Measurements from ENCODE around the gene PLXNB2. TPM values are rescaled to one million over a fixed set of nuclear protein-coding genes. Genes with fewer than 3 reads are reported as not detected.
"Not testable (repeated sequence)": the region's sequence is repeated elsewhere in the genome, so short reads cannot be mapped to it uniquely, and the experiment has no call there.

The PLXNB2 gene
- total RNA-seq, 2 experiments from 2014 or later: 48.4 to 49.9 TPM

GRCh38 chr22:50338860-50339462, 31.5 kb upstream of the PLXNB2 start:
- DNase-seq: no peak
- Mint-ChIP-seq H3K27me3 (ENCODE audit: low read depth) (no peaks in the 10 kb centered on the region), H3K36me3 (ENCODE audit: low read depth) (no peaks in the 10 kb centered on the region), H3K9me3 (ENCODE audit: insufficient read depth) (no peaks in the 10 kb centered on the region), H3K27ac (no peak overlapping the region), H3K4me3 (no peak overlapping the region), H3K4me1 (ENCODE audit: low read depth) (peaks cover 16% of the 10 kb centered on the region)
- ATAC-seq: no peak
- ChIA-PET CTCF (no interaction called here), POLR2A (no interaction called here)

DNA sequence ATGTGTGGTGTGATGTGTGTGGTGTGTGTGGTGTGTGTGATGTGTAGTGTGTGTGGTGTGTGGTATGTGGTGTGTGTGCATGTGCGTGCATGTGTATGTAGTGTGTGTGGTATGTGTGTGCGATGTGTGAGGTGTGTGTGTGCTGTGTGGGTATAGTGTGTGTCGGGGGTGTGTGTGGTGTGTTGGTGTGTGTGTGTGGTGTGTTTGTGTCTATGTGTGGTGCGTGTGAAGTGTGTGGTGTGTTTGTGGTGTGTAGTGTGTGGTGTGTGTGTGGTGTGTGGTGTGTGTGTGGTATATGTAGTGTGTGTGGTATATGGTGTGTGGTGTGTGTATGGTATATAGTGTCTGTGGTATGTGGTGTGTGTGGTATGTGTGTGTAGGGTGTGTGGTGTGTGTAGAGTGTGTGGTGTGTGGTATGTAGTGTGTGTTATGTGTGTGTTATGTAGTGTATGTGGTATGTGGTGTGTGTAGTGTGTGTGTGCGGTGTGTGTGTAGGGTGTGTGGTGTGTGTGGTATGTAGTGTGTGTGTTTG, 30.7 kb upstream of the PLXNB2 start:
- POLR2A ChIA-PET: no interaction called here
- Mint-ChIP-seq H3K4me1 (ENCODE audit: low read depth) (peaks cover 16% of the 10 kb centered on the region), H3K9me3 (ENCODE audit: insufficient read depth) (no peaks in the 10 kb centered on the region), H3K27me3 (ENCODE audit: low read depth) (no peaks in the 10 kb centered on the region), H3K4me3 (no peak overlapping the region), H3K27ac (no peak overlapping the region), H3K36me3 (ENCODE audit: low read depth) (no peaks in the 10 kb centered on the region)
- ATAC-seq (no peak), DNase-seq (no peak)
- CTCF ChIA-PET: no interaction called here

DNA sequence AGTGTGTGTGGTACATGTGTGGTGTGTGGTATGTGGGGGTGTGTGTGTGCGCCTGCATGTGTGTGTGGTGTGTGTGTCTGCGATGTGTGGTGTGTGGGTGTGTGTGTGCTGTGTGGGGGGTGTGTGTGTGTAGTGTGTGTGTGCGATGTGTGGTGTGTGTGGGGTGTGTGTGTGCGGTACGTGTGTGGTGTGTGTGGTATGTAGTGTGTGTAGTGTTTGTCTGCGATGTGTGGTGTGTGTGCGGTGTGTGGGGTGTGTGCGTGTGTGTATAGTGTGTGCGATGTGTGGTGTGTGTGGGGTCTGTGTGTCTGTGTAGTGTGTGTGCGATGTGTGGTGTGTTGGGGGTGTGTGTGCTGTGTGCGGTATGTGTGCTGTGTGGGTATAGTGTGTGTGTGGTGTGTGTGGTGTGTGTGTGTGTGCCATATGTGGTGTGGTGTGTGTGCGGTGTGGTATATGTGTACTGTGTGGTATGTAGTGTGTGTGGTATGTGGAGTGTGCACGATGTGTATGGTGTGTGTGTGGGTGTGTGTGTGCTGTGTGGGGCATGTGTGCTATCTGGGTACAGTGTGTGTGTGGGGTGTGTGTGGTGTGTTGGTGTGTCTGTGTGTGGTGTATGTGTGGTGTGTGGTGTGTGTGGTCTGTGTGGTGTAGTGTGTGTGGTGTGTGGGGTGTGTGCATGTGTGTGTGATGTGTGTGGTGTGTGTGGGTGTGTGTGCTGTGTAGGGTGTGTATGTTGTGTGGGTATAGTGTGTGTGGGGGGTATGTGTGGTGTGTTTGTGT, 30.0 kb upstream of the PLXNB2 start:
- Mint-ChIP-seq H3K36me3 (ENCODE audit: low read depth) (no peaks in the 10 kb centered on the region), H3K4me1 (ENCODE audit: low read depth) (peaks cover 14% of the 10 kb centered on the region), H3K27ac (no peak overlapping the region), H3K4me3 (no peak overlapping the region), H3K27me3 (ENCODE audit: low read depth) (no peaks in the 10 kb centered on the region), H3K9me3 (ENCODE audit: insufficient read depth) (no peaks in the 10 kb centered on the region)
- POLR2A ChIA-PET: no interaction called here
- no peak for ATAC-seq
- no peak for DNase-seq
- CTCF ChIA-PET: no interaction called here

- H3K36me3 Mint-ChIP-seq (ENCODE audit: low read depth); H3K4me1 Mint-ChIP-seq (ENCODE audit: low read depth); H3K27me3 Mint-ChIP-seq (ENCODE audit: low read depth); POLR2A ChIA-PET; H3K9me3 Mint-ChIP-seq (ENCODE audit: insufficient read depth); DNase-seq; H3K27ac Mint-ChIP-seq; CTCF ChIA-PET; ATAC-seq; H3K4me3 Mint-ChIP-seq: not testable (repeated sequence)
These were observed 27.0 kb upstream of the PLXNB2 start for GRCh38 chr22:50334433-50334832.

- Mint-ChIP-seq H3K9me3 (ENCODE audit: insufficient read depth) (no peaks in the 10 kb centered on the region), H3K4me3 (no peak overlapping the region), H3K4me1 (ENCODE audit: low read depth) (peaks cover 15% of the 10 kb centered on the region), H3K36me3 (ENCODE audit: low read depth) (no peaks in the 10 kb centered on the region), H3K27me3 (ENCODE audit: low read depth) (peaks cover 23% of the 10 kb centered on the region), H3K27ac (no peak overlapping the region)
- DNase-seq (no peak), ATAC-seq (no peak)
- ChIA-PET POLR2A (no interaction called here), CTCF (interaction anchor here (0.8 to 4.4 kb wide), 10 partner anchors 12 to 290 kb away, joined by 3 to 35 read pairs (median 4); partner anchors contain the start of gene HDAC10)
These were observed 21.8 kb upstream of the PLXNB2 start for GRCh38 chr22:50329236-50329635.

DNA sequence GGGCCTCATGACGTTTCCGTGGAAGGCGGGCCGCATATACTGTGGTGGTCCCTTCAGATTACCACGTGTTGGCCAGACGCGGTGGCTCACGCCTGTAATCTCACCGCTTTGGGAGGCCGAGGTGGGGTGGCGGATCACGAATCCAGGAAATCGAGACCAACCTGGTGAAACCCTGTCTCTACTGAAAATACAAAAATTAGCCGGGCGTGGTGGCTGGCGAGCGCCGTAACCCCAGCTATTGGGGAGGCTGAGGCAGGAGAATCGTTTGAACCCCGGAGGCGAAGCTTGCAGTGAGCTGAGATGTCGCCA, 20.2 kb upstream of the PLXNB2 start:
- ATAC-seq (no peak), DNase-seq (no peak)
- Mint-ChIP-seq H3K27ac (peak overlapping the region; percentile 87), H3K27me3 (ENCODE audit: low read depth) (peaks cover 26% of the 10 kb centered on the region), H3K4me1 (ENCODE audit: low read depth) (peaks cover 15% of the 10 kb centered on the region), H3K9me3 (ENCODE audit: insufficient read depth) (no peaks in the 10 kb centered on the region), H3K36me3 (ENCODE audit: low read depth) (no peaks in the 10 kb centered on the region), H3K4me3 (peak overlapping the region; percentile 77)
- ChIA-PET POLR2A (interaction anchor here (0.6 to 1.6 kb wide), 3 partner anchors 8 to 34 kb away, joined by 3 to 5 read pairs (median 4); no protein-coding TSS in a partner anchor), CTCF (interaction anchor here (0.6 to 4.4 kb wide), 16 partner anchors 10 to 293 kb away, joined by 3 to 35 read pairs (median 4); partner anchors contain the start of genes HDAC10 and TUBGCP6)

- ChIA-PET POLR2A (interaction anchor here (0.6 to 1.6 kb wide), 3 partner anchors 7 to 33 kb away, joined by 3 to 5 read pairs (median 4); no protein-coding TSS in a partner anchor), CTCF (interaction anchor here (0.6 to 4.4 kb wide), 14 partner anchors 10 to 293 kb away, joined by 3 to 35 read pairs (median 5); partner anchors contain the start of gene HDAC10)
- peak; percentile 97 for ATAC-seq
- Mint-ChIP-seq H3K4me1 (ENCODE audit: low read depth) (peaks cover 15% of the 10 kb centered on the region), H3K27ac (peak within 1 kb of the TSS; percentile 87), H3K27me3 (ENCODE audit: low read depth) (peaks cover 26% of the 10 kb centered on the region), H3K9me3 (ENCODE audit: insufficient read depth) (no peaks in the 10 kb centered on the region), H3K36me3 (ENCODE audit: low read depth) (no peaks in the 10 kb centered on the region), H3K4me3 (peak within 1 kb of the TSS; percentile 78)
- peak; percentile 73 for DNase-seq
These were observed 19.7 kb upstream of the PLXNB2 start, which contains the start of gene DENND6B for GRCh38 chr22:50326956-50327710. Gene DENND6B, minus strand, starts transcription at chr22:50327012. Its CDS starts 24 bp downstream, at chr22:50326988.

- H3K27ac Mint-ChIP-seq: no peak overlapping the region
- ChIA-PET POLR2A (interaction anchor here (1.8 kb wide), 1 partner anchor 12 kb away, joined by 4 read pairs; no protein-coding TSS in a partner anchor), CTCF (interaction anchor here (0.6 to 4.4 kb wide), 9 partner anchors 12 to 294 kb away, joined by 3 to 35 read pairs (median 7); partner anchors contain the start of gene HDAC10)
- H3K9me3 Mint-ChIP-seq (ENCODE audit: insufficient read depth): no peaks in the 10 kb centered on the region
- no peaks in the 10 kb centered on the region for H3K36me3 Mint-ChIP-seq (ENCODE audit: low read depth)
- peaks cover 26% of the 10 kb centered on the region for H3K27me3 Mint-ChIP-seq (ENCODE audit: low read depth)
- H3K4me3 Mint-ChIP-seq: peak overlapping the region; percentile 78
- peaks cover 15% of the 10 kb centered on the region for H3K4me1 Mint-ChIP-seq (ENCODE audit: low read depth)
- no peak for DNase-seq
- no peak for ATAC-seq
These were observed 18.9 kb upstream of the PLXNB2 start for GRCh38 chr22:50326225-50326955.

DNA sequence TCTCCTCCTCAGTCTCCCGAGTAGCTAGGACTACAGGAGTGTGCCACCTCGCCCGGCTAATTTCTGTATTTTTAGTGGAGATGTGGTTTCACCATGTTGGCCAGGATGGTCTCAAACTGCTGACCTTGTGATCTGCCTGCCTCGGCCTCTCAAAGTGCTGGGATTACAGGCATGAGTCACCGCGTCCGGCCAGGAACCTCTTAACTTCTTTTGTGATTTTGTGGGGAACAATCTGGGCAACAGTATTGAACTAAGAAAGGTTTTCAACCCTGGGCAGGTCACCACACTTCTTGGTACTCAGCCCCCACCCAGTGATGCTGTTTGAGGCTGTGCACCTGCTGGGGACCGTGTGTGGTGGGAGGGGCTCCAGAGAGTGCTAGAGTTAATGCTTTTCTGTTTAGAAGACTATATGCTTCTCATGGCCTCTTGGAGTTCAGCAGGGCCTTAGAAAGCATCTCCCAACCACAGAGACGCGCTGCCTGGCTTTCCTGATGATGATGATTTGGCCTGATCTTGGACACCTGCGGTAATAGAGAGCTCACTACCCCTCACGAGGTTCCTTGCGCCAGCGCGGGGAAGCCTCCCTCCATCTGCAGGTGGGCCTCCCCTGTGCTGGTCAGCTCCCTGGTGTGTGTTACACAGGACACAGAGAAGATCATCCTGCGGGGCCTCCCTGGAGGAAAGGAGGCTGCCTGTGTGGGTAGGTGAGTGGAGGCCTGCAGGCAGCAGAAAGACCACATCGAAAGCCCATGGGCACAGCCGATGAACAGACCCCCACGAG, 18.2 kb upstream of the PLXNB2 start:
- Mint-ChIP-seq H3K36me3 (ENCODE audit: low read depth) (no peaks in the 10 kb centered on the region), H3K9me3 (ENCODE audit: insufficient read depth) (no peaks in the 10 kb centered on the region), H3K27me3 (ENCODE audit: low read depth) (peaks cover 19% of the 10 kb centered on the region), H3K4me1 (ENCODE audit: low read depth) (peaks cover 15% of the 10 kb centered on the region), H3K4me3 (peak overlapping the region; percentile 78), H3K27ac (no peak overlapping the region)
- ChIA-PET POLR2A (interaction anchor here (1.8 kb wide), 1 partner anchor 11 kb away, joined by 4 read pairs; no protein-coding TSS in a partner anchor), CTCF (interaction anchor here (0.8 to 4.4 kb wide), 5 partner anchors 11 to 57 kb away, joined by 3 to 33 read pairs (median 6); no protein-coding TSS in a partner anchor)
- no peak for ATAC-seq
- DNase-seq: no peak

GRCh38 chr22:50323900-50324299, 16.5 kb upstream of the PLXNB2 start:
- peaks cover 13% of the 10 kb centered on the region for H3K4me1 Mint-ChIP-seq (ENCODE audit: low read depth)
- POLR2A ChIA-PET: interaction anchor here (0.9 to 1.5 kb wide), 2 partner anchors 9 to 18 kb away, joined by 6 to 7 read pairs; no protein-coding TSS in a partner anchor
- H3K36me3 Mint-ChIP-seq (ENCODE audit: low read depth): no peaks in the 10 kb centered on the region
- no peak overlapping the region for H3K27ac Mint-ChIP-seq
- H3K9me3 Mint-ChIP-seq (ENCODE audit: insufficient read depth): no peaks in the 10 kb centered on the region
- DNase-seq (no peak), ATAC-seq (no peak)
- no peak overlapping the region for H3K4me3 Mint-ChIP-seq
- CTCF ChIA-PET: interaction anchor here (0.7 to 1.9 kb wide), 2 partner anchors 17 to 213 kb away, joined by 3 to 5 read pairs; partner anchors contain the start of gene PLXNB2
- H3K27me3 Mint-ChIP-seq (ENCODE audit: low read depth): peaks cover 16% of the 10 kb centered on the region

All from activated CD8-positive, alpha-beta T cell treated with anti-CD3 and anti-CD28 coated beads, Interleukin-2, amount 10 ng/mL, durations not matched to agents 7 days and 5 days (primary cell).